ENCODE measurements around the gene MTTP.

The MTTP gene

DNA sequence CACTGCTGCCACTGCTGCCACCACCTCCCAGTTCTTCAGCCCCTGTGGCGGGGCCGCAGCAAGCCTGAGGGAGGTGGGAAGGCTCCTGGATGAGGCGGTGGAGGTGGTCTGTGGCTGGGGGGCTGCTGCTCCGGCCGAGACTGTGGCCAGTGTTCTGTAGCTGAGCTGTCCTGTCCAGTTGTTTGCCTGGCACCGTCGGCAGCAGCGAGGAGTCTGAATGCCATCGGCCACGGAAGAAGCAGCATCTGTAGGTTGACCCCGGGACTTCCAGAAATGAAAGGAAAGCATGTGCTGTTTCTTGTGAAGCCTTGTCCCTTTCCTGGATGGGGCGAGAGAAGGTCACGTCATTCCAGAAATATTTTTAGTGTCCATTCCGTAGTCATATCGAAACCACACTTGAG, 79.7 kb downstream of the MTTP start:
- TF ChIP-seq GATA1 (IDR thresholded peaks at IDR 0.05; ENCODE audit: low read depth, low read length): no peak
- TF ChIP-seq POLR2A (IDR thresholded peaks at IDR 0.05; ENCODE audit: low read length): no peak
- DNase-seq: no peak

DNA sequence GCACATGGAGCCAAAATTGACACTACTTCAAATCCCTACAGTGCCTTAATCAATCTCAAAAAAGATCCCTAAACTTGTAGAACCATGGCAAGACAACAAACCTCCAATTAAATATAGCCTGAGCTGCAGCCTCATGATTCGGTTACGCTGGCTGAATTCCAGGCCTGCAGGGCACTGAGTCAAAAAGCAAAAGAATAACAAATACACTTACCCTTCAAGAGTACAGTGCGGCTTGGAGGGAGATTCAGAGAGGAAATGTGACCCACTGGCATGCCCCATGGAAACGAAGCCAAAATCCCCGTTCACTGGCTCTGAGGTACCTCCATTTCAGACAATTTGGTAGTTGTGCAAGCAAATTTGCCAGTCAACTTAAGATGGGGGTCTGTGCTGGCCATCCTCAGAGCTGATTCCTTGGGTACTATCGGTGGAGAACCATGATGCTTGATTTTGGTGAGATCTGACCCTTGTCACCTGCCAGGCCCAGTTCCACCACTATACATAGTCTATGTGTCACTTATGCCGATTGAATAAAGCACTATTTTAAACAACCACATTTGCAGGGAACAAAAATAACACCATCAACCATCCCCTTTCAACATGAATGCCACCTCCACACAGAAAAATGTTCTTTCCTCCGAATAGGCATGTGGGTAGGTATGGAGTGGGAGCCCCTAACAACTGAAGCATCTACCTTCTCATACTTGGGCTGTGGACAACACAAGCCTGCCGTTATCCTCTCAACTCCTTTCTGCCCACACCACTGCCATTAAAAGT, 80.9 kb downstream of the MTTP start:
- no peak for TF ChIP-seq GATA1 (IDR thresholded peaks at IDR 0.05; ENCODE audit: low read depth, low read length)
- TF ChIP-seq POLR2A (IDR thresholded peaks at IDR 0.05; ENCODE audit: low read length): no peak
- no peak for DNase-seq

DNA sequence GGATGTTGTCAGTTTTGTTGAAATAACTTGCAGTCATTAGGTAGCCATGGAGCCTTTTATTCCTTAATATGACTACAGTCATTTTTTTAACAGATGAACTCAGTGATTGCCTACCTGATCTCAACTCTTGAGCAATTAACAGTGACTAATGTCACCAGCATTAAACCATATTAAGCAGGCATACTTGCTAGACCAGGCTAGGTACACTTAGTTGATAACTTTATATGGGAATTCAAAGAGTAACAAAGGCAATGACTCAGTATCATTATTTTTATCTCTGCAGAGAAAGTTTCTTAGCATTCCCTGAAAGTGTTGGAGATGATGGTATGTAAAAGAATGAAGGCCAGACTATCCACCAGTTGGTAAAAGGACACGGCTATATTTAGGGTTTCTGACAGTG, 83.2 kb downstream of the MTTP start, which contains the start of gene C4orf54:
Gene C4orf54, minus strand, starts transcription at position 31 of the 400 bp plus-strand sequence. CDS start 3,180 bp downstream, outside the sequence.
- no peak for DNase-seq
- no peak for TF ChIP-seq GATA1 (IDR thresholded peaks at IDR 0.05; ENCODE audit: low read depth, low read length)
- no peak for TF ChIP-seq POLR2A (IDR thresholded peaks at IDR 0.05; ENCODE audit: low read length)

DNA sequence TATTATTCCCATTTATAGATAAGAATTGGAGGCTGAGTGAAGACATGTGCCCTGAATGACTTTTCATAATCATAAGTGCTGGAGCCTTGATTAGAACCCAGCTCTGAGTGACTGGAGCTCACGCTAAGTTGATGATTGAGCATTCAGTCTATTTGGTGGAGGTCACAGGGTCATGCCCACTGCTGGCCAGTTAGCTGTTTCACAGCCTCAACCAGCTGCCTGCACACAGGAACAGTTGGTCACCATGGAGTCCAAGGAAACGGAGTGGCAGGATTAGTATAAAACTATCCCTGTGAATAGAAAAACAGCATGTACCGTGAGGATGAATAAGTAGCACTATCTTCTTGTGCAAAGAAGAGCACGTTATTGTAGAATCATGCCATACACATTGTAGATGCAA, 84.0 kb downstream of the MTTP start:
- TF ChIP-seq POLR2A (IDR thresholded peaks at IDR 0.05; ENCODE audit: low read length) (no peak), GATA1 (IDR thresholded peaks at IDR 0.05; ENCODE audit: low read depth, low read length) (no peak)
- DNase-seq: no peak

DNA sequence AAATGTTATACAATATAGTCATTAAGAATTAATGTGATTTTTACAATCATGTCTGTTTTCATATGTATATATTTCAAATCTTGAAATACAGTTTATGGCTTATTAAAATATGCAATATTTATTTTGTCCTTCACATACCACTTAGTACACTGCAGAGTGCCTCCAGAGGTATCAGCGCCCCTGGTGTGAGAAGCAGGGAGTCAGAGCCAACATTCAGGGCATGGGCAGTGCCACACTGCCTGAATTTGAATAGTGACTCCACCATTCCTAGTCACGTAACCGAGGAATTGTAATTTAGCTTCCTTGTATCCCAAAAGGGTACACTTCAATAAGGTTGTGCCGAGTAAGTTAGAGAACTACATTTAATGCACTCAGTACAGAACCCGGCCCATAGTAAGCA, 87.3 kb downstream of the MTTP start:
- no peak for TF ChIP-seq GATA1 (IDR thresholded peaks at IDR 0.05; ENCODE audit: low read depth, low read length)
- TF ChIP-seq POLR2A (IDR thresholded peaks at IDR 0.05; ENCODE audit: low read length): no peak
- no peak for DNase-seq

DNA sequence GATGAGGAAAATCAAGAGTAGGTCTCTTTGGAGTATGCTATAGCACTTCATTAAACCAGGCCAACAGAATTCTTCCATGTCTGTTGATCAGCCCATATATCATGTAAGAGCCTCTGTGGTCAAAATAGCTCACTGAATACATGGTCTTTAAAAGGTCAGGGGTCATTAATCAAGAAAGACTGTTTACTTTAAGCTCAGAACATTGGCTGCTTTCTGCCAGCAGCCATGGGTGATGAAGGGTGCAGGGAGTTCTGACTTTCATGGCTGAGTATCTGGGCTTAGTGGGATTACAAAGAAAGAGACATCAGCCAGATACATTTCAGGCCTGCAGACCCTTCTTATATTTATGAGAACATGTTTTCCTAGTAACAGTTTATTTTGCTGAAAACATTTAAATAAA, 90.1 kb downstream of the MTTP start:
- DNase-seq: no peak
- TF ChIP-seq GATA1 (IDR thresholded peaks at IDR 0.05; ENCODE audit: low read depth, low read length) (no peak), POLR2A (IDR thresholded peaks at IDR 0.05; ENCODE audit: low read length) (no peak)

DNA sequence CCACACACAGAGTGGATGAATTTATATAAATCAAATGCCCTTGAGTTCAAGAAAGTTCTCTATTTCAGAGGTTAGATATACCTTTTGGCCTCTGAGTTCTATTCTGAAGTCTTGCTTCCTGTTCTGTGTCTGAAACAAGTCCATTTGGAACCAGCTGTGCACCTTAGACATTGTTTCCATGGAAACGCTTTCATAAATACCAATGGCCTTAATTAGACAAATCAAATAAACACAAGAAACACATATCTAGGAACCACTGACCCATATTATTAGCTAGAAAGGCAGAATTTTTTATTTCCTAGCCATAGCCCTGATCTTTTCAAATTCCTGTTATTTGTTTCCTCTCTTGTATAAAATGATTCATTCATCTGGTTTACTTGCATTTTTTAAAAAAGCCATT, 91.4 kb downstream of the MTTP start:
- DNase-seq: no peak

DNA sequence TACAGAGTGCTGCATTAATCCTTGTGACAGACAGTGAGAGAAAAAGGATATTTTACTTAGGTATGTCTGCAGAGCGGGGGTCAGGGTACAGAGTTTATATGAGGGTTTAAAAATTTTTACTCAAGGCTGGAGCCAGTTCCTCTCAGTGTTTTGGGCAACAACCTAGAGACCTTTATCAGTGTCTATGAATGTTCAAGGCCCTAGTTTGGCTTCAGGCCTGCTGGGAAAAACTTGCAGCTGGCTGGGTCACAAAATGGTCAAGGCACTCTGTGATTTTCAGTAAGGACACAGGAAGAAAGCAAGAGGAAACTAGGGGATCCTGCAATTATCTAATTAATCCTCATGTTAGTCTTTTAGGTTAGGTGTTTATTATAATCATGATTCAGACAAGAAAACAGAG, 93.8 kb downstream of the MTTP start:
- DNase-seq: no peak
- TF ChIP-seq GATA1 (IDR thresholded peaks at IDR 0.05; ENCODE audit: low read depth, low read length): no peak
- TF ChIP-seq POLR2A (IDR thresholded peaks at IDR 0.05; ENCODE audit: low read length): no peak

More for the DNA sequence above, 91.4 kb downstream of the MTTP start:
- TF ChIP-seq POLR2A (IDR thresholded peaks at IDR 0.05; ENCODE audit: low read length) (no peak), GATA1 (IDR thresholded peaks at IDR 0.05; ENCODE audit: low read depth, low read length) (no peak)

DNA sequence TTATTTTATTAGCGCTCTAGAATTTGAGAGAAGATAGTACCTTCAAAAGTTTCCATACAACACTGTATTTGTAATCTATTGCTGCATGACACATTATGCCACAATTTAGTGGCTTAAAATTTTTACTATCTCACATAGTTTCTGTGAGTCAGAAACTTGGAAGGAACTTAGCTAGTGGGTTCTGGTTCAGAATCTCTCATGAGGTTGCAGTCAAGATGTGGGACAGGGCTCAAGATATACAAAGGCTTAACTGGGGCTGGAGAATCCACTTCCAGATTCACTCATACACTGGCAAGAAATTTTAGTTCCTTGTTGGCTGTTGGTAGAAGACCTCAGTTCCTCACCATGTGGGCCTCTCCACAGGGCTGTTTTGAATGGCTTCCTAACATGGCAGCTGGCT, 94.5 kb downstream of the MTTP start:
- DNase-seq: no peak
- no peak for TF ChIP-seq POLR2A (IDR thresholded peaks at IDR 0.05; ENCODE audit: low read length)
- TF ChIP-seq GATA1 (IDR thresholded peaks at IDR 0.05; ENCODE audit: low read depth, low read length): no peak

DNA sequence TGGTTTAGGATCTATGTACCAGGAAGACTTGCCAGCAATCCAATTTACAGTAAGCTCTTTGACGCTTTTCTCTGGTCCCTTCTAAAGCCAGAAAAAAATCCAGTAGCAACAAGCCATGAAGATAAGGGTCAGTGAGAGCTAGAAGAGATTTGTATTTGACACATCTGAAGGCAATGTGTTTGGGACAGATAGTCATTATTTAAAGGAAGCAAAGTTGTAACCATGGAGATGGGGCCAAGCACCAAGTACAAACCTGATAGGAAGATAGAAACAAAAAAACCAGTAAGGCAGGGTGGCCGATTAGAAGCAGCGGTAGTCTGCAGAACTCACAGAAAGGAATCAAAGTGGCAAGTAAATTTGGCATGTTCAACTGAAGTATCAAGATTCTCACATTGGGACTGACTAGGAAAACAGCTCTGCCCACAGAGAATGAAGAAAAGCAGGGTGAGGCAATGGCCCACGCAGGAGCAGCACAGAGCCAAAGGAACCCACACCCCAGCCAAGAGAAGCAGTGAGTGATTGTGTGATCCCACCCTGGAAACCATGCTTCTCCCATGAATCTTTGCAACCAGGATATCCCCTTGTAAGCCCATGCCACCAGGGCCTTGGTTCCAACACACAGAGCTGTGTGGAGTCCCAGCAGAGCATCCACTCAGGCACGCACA, 95.9 kb downstream of the MTTP start:
- TF ChIP-seq GATA1 (IDR thresholded peaks at IDR 0.05; ENCODE audit: low read depth, low read length): no peak
- no peak for TF ChIP-seq POLR2A (IDR thresholded peaks at IDR 0.05; ENCODE audit: low read length)
- peak; percentile 3 to 40 for DNase-seq

Measured in erythroblast (primary cell).